Hematopoietic multipotent progenitor cell (in vitro differentiated cells): Measurements from ENCODE around the gene TNFSF12. TPM values are rescaled to one million over a fixed set of nuclear protein-coding genes. Genes with fewer than 3 reads are reported as not detected.

Source experiments
- DNase-seq, 3 donors: peaks; one replicate each; pipeline ENCODE4 v3.0.0-alpha.2; 2011 to 2015; ENCODE audit warnings: low read depth in 2 of 3, low spot score in 2 of 3
- total RNA-seq: library from RNA; depleted of rRNA; stranded (reverse); fragments of >200 nt; gene quantifications from one replicate; pipeline ENCODE4 v1.2.3, GENCODE V29; 2012

Gene TNFSF12
- total RNA-seq, 1 donor: 11.0 TPM

- no peak for DNase-seq
Observed at GRCh38 chr17:7563115-7563869, 14.4 kb downstream of the TNFSF12 start.

GRCh38 chr17:7569571-7569970, 20.7 kb downstream of the TNFSF12 start:
- DNase-seq: no peak

- no peak for DNase-seq
Observed at GRCh38 chr17:7570351-7570750, 21.5 kb downstream of the TNFSF12 start.

GRCh38 chr17:7572338-7572587, 23.4 kb downstream of the TNFSF12 start:
- no peak for DNase-seq

- DNase-seq: peak; percentile 95 to 100 (median 99)
Observed at GRCh38 chr17:7572588-7573323, 23.9 kb downstream of the TNFSF12 start.

- peak; percentile 82 to 95 (median 93) for DNase-seq
Observed at GRCh38 chr17:7573324-7574080, 24.6 kb downstream of the TNFSF12 start.

GRCh38 chr17:7574176-7574953, 25.5 kb downstream of the TNFSF12 start:
- no peak for DNase-seq

GRCh38 chr17:7575481-7575883, 26.6 kb downstream of the TNFSF12 start:
- no peak for DNase-seq

- no peak for DNase-seq
Observed at GRCh38 chr17:7575959-7576358, 27.1 kb downstream of the TNFSF12 start.

- no peak for DNase-seq
Observed at GRCh38 chr17:7576432-7576937, 27.6 kb downstream of the TNFSF12 start.

- no peak for DNase-seq
Observed at GRCh38 chr17:7577327-7578199, 28.7 kb downstream of the TNFSF12 start.

- peak in 2 of 3 donors; percentile 80 to 82 for DNase-seq
Observed at GRCh38 chr17:7579001-7579833, 30.4 kb downstream of the TNFSF12 start, which contains the start of gene CD68. Gene CD68, plus strand, starts transcription at chr17:7579638. Its CDS starts 40 bp downstream, at chr17:7579678.

GRCh38 chr17:7579834-7580603, 31.2 kb downstream of the TNFSF12 start:
- peak in 1 of 3 donors; percentile 43 for DNase-seq

- DNase-seq: no peak
Observed at GRCh38 chr17:7580604-7581575, 32.0 kb downstream of the TNFSF12 start.

GRCh38 chr17:7582396-7583252, 33.8 kb downstream of the TNFSF12 start:
- DNase-seq: no peak
